Stomach smooth muscle (tissue), 2 donors: ENCODE measurements around the gene IL4R.

Experiments used
- H3K27ac ChIP-seq: one replicate; pipeline ENCODE4 v1.7.0; 2013; ENCODE audit warnings: mild to moderate bottlenecking, low read length, inconsistent platforms
- H3K27me3 ChIP-seq, 2 donors: one replicate each; pipeline ENCODE4 v1.7.0; 2013; ENCODE audit warnings: low read length in 2 of 2; ENCODE audit not compliant: insufficient read depth in 2 of 2, control insufficient read depth in 1 of 2
- H3K36me3 ChIP-seq, 2 donors: one replicate each; pipeline ENCODE4 v1.7.0; 2013; ENCODE audit warnings: low read length in 2 of 2; ENCODE audit not compliant: control insufficient read depth in 2 of 2, insufficient read depth in 2 of 2
- H3K4me1 ChIP-seq: one replicate; pipeline ENCODE4 v1.7.0; 2013; ENCODE audit warnings: low read length; ENCODE audit not compliant: control insufficient read depth, insufficient read depth
- H3K4me3 ChIP-seq, 2 donors: one replicate each; pipeline ENCODE4 v1.7.0; 2013; ENCODE audit warnings: low read length in 2 of 2
- H3K9ac ChIP-seq, 2 donors: one replicate each; pipeline ENCODE4 v1.7.0; 2013; ENCODE audit warnings: low read length in 2 of 2, mild to moderate bottlenecking in 1 of 2
- H3K9me3 ChIP-seq, 2 donors: one replicate each; pipeline ENCODE4 v1.7.0; 2013; ENCODE audit warnings: low read length in 2 of 2; ENCODE audit not compliant: control insufficient read depth in 2 of 2
- donor health status: healthy.
- donor health status: Pancreatic carcinoma.

IL4R gene

DNA sequence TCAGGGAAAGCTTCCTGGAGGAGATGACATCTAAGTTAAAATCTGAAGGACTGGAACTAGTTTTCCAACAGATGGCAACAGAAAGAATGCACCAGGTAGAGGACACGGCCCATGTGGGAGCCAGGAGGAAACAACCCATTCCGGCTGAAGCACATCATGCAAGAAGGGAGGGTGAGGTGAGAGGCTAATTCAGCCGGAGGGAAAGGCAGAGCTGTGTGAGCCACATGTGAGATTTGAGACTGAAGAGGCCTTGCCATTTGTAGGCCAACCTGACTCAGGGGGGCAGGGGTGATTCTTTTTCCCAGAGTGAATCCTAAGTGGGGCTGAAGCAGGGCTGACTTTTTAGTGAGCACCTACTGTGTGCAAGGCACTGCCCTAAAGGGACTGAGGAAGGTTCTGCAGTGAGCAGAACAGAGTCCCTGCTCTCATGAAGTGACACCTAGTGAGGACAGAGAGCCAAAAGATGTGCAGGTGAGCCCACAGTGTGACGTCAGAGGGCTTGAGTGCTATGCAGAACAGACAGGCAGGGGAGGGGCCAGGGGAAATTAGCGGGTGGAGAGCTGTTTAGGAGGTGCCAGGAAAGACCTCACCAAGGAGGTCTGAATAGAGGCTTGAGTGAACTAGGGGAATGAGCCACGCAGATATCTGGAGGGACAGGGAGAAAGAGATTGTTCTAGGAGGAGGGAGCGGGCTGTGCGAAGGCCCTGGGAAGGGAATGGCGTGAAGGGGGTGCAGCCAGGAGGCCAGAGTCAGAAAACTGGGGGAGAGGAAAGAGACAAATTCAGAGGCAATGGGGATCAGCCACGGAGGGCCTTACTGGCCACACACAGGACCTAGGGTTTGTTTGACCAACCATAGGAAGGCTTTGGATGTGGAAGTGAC, 68.4 kb downstream of the IL4R start:
- H3K27ac ChIP-seq: no peak overlapping the region
- H3K4me1 ChIP-seq: no peaks in the 10 kb centered on the region
- peaks cover 0 to 3% of the 10 kb centered on the region in 2 donors for H3K27me3 ChIP-seq
- no peak overlapping the region for H3K9ac ChIP-seq
- no peaks in the 10 kb centered on the region for H3K36me3 ChIP-seq
- peaks cover 11 to 18% of the 10 kb centered on the region in 2 donors for H3K9me3 ChIP-seq
- H3K4me3 ChIP-seq: no peak overlapping the region

DNA sequence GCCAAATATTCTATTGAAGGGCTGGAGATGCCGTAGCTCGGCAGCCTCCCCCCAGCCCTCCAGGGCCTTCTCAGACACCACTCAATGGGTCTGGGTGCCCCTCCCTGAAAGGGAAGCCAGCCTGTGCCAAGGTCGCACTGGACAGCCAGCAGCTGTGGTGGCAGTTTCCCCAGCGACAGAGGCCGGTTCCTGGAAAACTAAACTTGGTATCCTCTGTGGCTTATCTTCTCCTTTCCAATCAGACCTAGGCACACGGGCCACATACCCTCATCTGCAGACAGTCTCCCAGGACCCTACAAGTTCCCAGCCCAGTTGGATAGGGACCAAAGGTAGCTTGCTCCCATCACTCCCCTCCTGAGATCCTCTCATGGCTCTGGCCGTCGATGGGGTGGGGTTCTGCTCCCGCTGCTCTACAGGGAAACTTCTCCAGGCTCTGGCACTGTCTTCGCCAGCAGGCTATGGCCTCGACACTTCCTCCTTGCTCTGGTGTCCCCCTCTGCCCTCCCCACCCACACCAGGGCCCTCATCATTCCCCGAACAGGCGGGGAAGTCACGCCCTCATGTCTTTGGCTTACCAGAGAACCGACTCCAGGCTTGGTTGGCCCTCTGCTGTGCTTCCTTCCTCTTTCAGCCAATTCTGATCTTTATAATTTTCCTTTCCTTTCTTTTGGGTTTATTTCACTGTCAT, 69.9 kb downstream of the IL4R start:
- Histone ChIP-seq H3K27ac (no peak overlapping the region), H3K36me3 (no peaks in the 10 kb centered on the region)

DNA sequence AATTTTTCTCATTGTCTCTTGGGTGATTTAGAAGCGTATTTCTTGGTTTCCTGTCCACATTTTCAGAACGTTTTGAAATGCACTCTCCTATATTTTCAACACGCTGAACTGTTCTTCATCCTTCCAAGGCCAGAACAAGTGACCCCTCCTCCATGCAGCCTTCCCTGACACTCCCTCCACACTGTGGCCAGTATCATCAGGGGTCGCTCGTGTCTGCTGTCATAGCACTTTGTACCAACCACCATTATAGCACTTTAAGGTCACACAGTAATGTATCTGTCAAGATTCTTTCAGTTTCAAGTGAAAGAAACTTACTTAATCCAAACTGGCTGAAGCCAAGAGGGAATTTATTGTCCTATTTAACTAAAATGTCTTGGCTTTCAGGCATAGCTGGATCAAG, 70.7 kb downstream of the IL4R start:
- peaks cover 0 to 3% of the 10 kb centered on the region in 2 donors for H3K27me3 ChIP-seq
- peaks cover 16 to 18% of the 10 kb centered on the region in 2 donors for H3K9me3 ChIP-seq
- no peaks in the 10 kb centered on the region for H3K4me1 ChIP-seq
- H3K9ac ChIP-seq: no peak overlapping the region
- H3K27ac ChIP-seq: no peak overlapping the region
- H3K36me3 ChIP-seq: no peaks in the 10 kb centered on the region
- H3K4me3 ChIP-seq: no peak overlapping the region

More for the DNA sequence above, 69.9 kb downstream of the IL4R start:
- H3K27me3 ChIP-seq: peaks cover 0 to 3% of the 10 kb centered on the region in 2 donors
- peaks cover 16 to 18% of the 10 kb centered on the region in 2 donors for H3K9me3 ChIP-seq
- no peak overlapping the region for H3K9ac ChIP-seq
- H3K4me1 ChIP-seq: no peaks in the 10 kb centered on the region
- H3K4me3 ChIP-seq: no peak overlapping the region

DNA sequence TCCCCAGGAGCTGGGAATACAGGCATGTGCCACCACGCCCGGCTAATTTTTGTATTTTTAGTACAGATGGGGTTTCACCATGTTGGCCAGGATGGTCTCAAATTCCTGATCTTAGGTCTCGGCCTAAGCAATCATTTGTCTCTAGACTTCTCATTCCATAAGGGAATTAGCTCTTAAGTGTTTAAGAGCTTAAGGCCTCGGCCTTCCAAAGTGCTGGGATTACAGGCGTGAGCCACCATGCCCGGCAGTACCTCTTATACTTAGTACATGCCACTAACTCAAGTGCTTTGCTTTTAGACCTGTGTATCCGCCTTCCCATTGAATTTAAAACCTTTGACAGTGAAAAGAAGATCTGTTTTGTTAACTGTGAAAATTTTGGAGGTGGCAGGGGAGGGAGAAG, 71.6 kb downstream of the IL4R start:
- Histone ChIP-seq H3K36me3 (no peaks in the 10 kb centered on the region), H3K9ac (no peak overlapping the region), H3K4me3 (no peak overlapping the region), H3K9me3 (peaks cover 16 to 18% of the 10 kb centered on the region in 2 donors), H3K27ac (no peak overlapping the region), H3K27me3 (peaks cover 0 to 3% of the 10 kb centered on the region in 2 donors), H3K4me1 (no peaks in the 10 kb centered on the region)

DNA sequence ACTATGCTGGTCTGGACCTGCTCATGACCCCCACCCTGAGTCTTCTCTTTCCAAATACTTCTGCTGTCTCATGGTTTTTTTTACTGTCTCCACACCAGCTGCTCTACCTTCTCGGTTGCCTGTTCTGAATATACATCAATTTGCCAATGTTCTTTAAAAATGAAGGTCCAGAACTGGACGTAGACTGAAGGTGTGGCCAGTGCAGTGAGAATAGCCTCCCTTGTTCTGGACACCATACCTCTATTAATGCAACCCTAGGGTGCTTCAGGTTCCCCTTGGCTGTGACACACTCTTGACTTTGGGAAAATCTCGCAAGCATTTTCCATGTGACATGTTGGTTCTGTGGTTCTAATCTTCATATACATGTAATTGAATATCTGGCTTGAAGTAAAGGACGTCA, 72.9 kb downstream of the IL4R start:
- no peak overlapping the region for H3K4me3 ChIP-seq
- no peak overlapping the region for H3K27ac ChIP-seq
- no peaks in the 10 kb centered on the region for H3K36me3 ChIP-seq
- peaks cover 0 to 3% of the 10 kb centered on the region in 2 donors for H3K27me3 ChIP-seq
- H3K4me1 ChIP-seq: no peaks in the 10 kb centered on the region
- H3K9ac ChIP-seq: no peak overlapping the region
- H3K9me3 ChIP-seq: peaks cover 14 to 18% of the 10 kb centered on the region in 2 donors

DNA sequence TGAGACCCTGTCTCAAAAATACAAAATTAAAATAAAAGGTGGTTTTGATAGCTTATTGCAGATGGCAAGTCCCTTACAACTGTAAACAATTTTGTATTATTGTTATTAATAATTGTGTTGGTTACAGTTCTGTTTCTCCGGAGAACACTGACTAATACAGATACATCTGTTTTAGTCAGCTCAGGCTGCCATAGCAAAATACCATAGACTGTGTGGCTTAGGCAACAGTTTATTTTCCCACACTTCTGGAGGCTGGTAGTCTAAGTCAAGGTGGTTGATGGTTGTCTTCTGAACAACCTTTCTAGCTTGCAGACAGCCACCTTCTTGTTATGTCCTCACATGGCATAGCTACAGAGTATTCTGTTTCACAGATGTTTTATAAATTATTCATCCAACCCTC, 74.0 kb downstream of the IL4R start:
- Histone ChIP-seq H3K9me3 (peaks cover 11 to 18% of the 10 kb centered on the region in 2 donors), H3K27ac (no peak overlapping the region), H3K27me3 (peaks cover 0 to 3% of the 10 kb centered on the region in 2 donors), H3K4me3 (no peak overlapping the region), H3K4me1 (no peaks in the 10 kb centered on the region), H3K36me3 (no peaks in the 10 kb centered on the region), H3K9ac (no peak overlapping the region)

DNA sequence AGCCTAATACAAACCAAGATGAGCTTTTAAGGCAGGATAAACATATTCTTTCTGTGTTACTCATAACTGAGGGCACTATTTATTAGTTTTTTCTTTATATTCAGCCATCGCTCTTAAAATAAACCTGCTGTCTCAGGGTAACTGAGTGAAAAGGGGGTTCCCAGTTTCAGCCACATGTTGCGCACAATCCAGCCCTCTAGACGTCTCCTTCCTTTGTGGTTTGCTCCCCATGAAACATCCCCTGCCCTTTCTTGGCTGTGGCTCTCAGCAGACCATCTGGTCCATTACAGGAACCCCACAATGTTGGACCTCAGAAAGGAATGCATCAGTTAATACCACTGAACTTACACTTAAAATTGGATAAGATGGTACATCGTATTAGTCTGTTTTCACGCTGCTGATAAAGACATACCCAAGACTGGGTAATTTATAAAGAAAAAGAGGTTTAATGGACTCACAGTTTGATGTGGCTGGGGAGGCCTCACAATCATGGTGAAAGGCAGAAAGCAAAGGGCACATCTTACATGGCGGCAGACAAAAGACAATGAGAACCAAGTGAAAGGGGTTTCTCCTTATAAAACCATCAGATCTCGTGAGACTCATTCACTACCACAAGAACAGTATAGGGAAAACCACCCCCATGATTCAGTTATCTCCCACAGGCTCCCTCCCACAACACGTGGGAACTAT, 75.6 kb downstream of the IL4R start:
- Histone ChIP-seq H3K9me3 (peaks cover 11% of the 10 kb centered on the region in 2 donors), H3K27ac (no peak overlapping the region), H3K4me1 (no peaks in the 10 kb centered on the region)

DNA sequence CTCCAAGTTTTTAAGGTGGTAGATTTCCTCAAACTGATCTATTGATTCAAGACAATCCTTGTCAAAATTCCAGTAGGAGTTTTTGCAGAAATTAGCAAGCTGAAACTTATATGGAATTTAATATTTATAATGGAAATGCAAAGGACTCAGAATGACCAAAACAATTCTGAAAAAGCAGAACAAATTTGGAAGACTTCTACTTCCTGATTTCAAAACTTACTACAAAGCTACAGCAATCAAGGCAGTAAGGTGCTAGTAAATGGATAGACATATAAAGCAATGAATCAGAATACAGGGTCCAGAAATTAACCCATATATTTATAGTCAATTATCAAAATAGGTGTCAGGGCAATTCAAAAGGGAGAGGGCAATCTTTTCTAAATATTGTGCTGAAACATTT, 76.4 kb downstream of the IL4R start:
- H3K9ac ChIP-seq: no peak overlapping the region
- no peak overlapping the region for H3K27ac ChIP-seq
- H3K4me1 ChIP-seq: no peaks in the 10 kb centered on the region
- H3K36me3 ChIP-seq: no peaks in the 10 kb centered on the region
- H3K4me3 ChIP-seq: no peak overlapping the region
- H3K27me3 ChIP-seq: peaks cover 0 to 3% of the 10 kb centered on the region in 2 donors
- peaks cover 4 to 11% of the 10 kb centered on the region in 2 donors for H3K9me3 ChIP-seq

More for the DNA sequence above, 75.6 kb downstream of the IL4R start:
- H3K36me3 ChIP-seq: no peaks in the 10 kb centered on the region
- H3K4me3 ChIP-seq: no peak overlapping the region
- H3K27me3 ChIP-seq: peaks cover 0 to 3% of the 10 kb centered on the region in 2 donors
- H3K9ac ChIP-seq: no peak overlapping the region

DNA sequence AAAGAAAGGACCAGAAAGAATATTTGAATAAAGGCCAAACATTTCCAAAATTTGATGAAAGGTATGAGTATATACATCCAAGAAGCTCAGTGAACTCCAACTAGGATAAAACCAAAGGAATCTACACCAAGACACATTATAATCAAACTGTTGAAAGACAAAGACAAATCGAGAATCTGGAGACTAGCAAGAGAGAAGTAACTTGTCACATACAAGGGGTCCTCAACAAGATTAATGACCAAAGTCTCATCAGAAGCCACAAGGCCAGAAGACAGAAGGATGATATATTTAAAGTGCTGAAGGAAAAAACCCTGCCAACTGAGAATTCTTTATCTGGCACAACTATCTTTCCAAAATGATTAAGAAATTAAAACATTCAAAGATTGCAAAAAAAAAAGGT, 78.9 kb downstream of the IL4R start:
- Histone ChIP-seq H3K36me3 (no peaks in the 10 kb centered on the region), H3K27ac (no peak overlapping the region), H3K4me1 (no peaks in the 10 kb centered on the region), H3K27me3 (no peaks in the 10 kb centered on the region), H3K9ac (no peak overlapping the region), H3K4me3 (no peak overlapping the region), H3K9me3 (peaks cover 0 to 5% of the 10 kb centered on the region in 2 donors)

DNA sequence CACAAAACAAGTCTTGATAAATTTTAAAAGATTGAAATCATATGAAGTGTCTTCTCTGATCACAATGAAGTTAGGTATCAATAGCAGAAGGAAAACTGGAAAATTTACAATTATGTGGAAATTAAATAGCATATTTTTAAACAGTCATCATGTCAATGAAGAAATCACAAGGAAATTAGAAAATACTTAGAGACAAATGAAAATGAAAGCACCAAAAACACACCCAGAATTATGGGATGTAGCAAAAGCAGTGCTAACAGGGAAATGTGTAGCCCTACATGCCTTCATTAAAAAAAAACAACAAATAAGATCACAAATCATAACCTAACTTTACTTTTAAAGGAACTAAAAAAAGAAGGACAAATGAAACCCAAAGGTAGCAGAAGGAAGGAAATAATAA, 80.7 kb downstream of the IL4R start:
- H3K27ac ChIP-seq: no peak overlapping the region

More for the DNA sequence above, 80.7 kb downstream of the IL4R start:
- Histone ChIP-seq H3K36me3 (no peaks in the 10 kb centered on the region), H3K4me3 (no peak overlapping the region), H3K27me3 (no peaks in the 10 kb centered on the region), H3K9me3 (no peaks in the 10 kb centered on the region), H3K4me1 (no peaks in the 10 kb centered on the region), H3K9ac (no peak overlapping the region)
